Smooth muscle cell (in vitro differentiated cells): ENCODE measurements around the gene GRHL3. TPM values are rescaled to one million over a fixed set of nuclear protein-coding genes. Genes with fewer than 3 reads are reported as not detected.

Source experiments
- DNase-seq: peaks from one replicate; lab custom pipeline; 2025; ENCODE audit not compliant: unreplicated experiment; lab: John Stamatoyannopoulos, UW
- H2AFZ ChIP-seq: fragments of 200-600 bp; sonication (generic); 2 replicates; pipeline ENCODE4 v1.6.0; 2016; ENCODE audit warnings: antibody characterized with exemption, low read depth, mild to moderate bottlenecking
- H3F3A ChIP-seq: fragments of 200-600 bp; sonication (generic); 2 replicates; pipeline ENCODE4 v1.6.0; 2017; ENCODE audit warnings: antibody characterized with exemption, low read depth
- H3K27ac ChIP-seq: fragments of 200-600 bp; sonication (generic); 2 replicates; pipeline ENCODE4 v1.5.1; 2016; ENCODE audit warnings: low read depth, mild to moderate bottlenecking
- H3K27me3 ChIP-seq: fragments of 200-600 bp; sonication (generic); 2 replicates; pipeline ENCODE4 v1.6.1; 2016; ENCODE audit warnings: low read depth, mild to moderate bottlenecking
- H3K36me3 ChIP-seq: fragments of 200-600 bp; sonication (generic); 2 replicates; pipeline ENCODE4 v1.5.1; 2016; ENCODE audit warnings: low read depth
- H3K4me1 ChIP-seq: fragments of 200-600 bp; sonication (generic); 2 replicates; pipeline ENCODE4 v1.5.1; 2016; ENCODE audit warnings: low read depth
- H3K4me2 ChIP-seq: fragments of 200-600 bp; sonication (generic); 2 replicates; pipeline ENCODE4 v1.6.0; 2016; ENCODE audit warnings: mild to moderate bottlenecking
- H3K4me3 ChIP-seq: fragments of 200-600 bp; sonication (generic); 2 replicates; pipeline ENCODE4 v1.5.1; 2016; ENCODE audit warnings: mild to moderate bottlenecking
- H3K79me2 ChIP-seq: fragments of 200-600 bp; sonication (generic); 2 replicates; pipeline ENCODE4 v1.6.0; 2016; ENCODE audit warnings: low read depth, mild to moderate bottlenecking
- H3K9ac ChIP-seq: fragments of 200-600 bp; sonication (generic); 2 replicates; pipeline ENCODE4 v1.6.0; 2016; ENCODE audit warnings: low read depth
- H3K9me3 ChIP-seq: fragments of 200-600 bp; sonication (generic); replicated peaks from 2 replicates; pipeline ENCODE4 v1.5.1; 2016; ENCODE audit warnings: low read depth
- H4K20me1 ChIP-seq: fragments of 200-600 bp; sonication (generic); 2 replicates; pipeline ENCODE4 v1.6.0; 2016; ENCODE audit warnings: low read depth
- WGBS: methylation state at CpG from one replicate; pipeline ENCODE4 v1.1.7; 2016; ENCODE audit warnings: low lambda C conversion rate; 5-methylcytosine and 5-hydroxymethylcytosine counted together
- polyA plus RNA-seq: library from polyadenylated mRNA; unstranded; fragments of >200 nt; fragmentation: Nextera tagmentation; extraction: Ambion mirVana; gene quantifications from 2 replicates; pipeline ENCODE4 v1.2.1, GENCODE V29; 2016
- total RNA-seq: library from RNA; depleted of rRNA; stranded (reverse); fragments of >200 nt; gene quantifications from 2 replicates; pipeline ENCODE4 v1.2.3, GENCODE V29; 2014
- TF ChIP-seq, protein P1 (sequence below): fragments of 200-600 bp; sonication (generic); IDR thresholded peaks from 2 replicates; pipeline ENCODE4 v1.5.1; 2017; ENCODE audit warnings: borderline replicate concordance, mild to moderate bottlenecking, antibody characterized with exemption; ENCODE audit not compliant: insufficient read depth, poor library complexity, severe bottlenecking

Gene GRHL3
- total and polyA plus RNA-seq, 2 experiments from 2014 or later = 0.87 to 10.5 TPM

DNA sequence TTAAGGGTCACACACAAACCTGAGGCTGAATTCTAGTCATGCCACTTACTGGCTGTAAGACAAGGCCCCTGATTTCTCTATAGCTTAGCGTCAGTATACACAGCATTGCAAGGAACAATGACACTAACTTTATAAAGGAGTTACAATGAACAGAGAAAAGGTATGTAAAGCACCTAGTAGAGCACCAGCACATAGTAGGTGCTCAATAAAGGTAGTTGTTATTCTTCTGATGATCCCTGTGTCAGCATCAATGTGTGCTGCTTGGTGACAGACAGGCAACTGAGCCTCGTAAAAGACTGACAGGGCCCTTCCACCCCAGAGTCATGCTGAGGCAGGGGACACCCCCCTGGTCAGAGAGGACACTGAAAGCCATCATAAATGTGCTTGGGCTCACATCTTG, 43.2 kb downstream of the GRHL3 start:
- Histone ChIP-seq H2AFZ (no peak overlapping the region), H3K9me3 (no peaks in the 10 kb centered on the region), H3K36me3 (no peaks in the 10 kb centered on the region), H3K4me1 (peaks cover 23% of the 10 kb centered on the region), H3K79me2 (no peaks in the 10 kb centered on the region), H3K9ac (no peak overlapping the region), H3F3A (peaks cover 3% of the 10 kb centered on the region), H4K20me1 (no peaks in the 10 kb centered on the region), H3K27ac (no peak overlapping the region), H3K4me2 (no peak overlapping the region), H3K27me3 (no peaks in the 10 kb centered on the region), H3K4me3 (no peak overlapping the region)
- TF ChIP-seq, protein P1, sequence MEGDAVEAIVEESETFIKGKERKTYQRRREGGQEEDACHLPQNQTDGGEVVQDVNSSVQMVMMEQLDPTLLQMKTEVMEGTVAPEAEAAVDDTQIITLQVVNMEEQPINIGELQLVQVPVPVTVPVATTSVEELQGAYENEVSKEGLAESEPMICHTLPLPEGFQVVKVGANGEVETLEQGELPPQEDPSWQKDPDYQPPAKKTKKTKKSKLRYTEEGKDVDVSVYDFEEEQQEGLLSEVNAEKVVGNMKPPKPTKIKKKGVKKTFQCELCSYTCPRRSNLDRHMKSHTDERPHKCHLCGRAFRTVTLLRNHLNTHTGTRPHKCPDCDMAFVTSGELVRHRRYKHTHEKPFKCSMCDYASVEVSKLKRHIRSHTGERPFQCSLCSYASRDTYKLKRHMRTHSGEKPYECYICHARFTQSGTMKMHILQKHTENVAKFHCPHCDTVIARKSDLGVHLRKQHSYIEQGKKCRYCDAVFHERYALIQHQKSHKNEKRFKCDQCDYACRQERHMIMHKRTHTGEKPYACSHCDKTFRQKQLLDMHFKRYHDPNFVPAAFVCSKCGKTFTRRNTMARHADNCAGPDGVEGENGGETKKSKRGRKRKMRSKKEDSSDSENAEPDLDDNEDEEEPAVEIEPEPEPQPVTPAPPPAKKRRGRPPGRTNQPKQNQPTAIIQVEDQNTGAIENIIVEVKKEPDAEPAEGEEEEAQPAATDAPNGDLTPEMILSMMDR = no peak
- WGBS = 91% methylated on average over 2 of the region's 2 CpGs
- no peak for DNase-seq

DNA sequence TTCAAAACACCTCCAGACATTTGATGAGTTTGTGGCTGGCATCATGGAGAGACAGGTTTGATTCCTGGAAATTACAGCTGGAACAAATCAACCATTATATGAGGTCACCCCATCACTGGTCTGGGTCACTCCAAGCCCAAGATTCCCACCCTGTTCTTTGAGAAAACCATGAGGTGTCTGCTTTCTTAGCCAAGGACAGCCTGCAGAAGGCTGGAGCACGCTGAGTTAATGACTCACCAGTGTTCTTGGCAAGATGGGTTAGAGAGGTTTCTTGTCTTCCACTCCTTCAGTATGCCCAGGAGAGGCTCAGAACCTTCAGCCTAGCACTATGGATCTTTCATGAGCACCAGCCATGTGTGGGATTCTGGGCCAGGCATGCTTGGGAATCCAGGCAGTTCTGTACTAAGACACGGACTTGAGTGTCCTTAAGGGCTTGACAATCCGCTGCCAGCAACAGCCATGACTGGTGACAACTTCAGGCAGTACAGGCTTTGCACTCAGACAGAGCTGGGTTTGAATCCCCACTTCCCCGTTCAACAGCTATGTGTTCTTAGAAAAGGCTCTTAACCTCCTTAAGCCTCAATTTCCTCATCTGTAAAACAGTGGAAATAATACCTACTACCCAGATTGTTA, 43.9 kb downstream of the GRHL3 start:
- no peak overlapping the region for H3K27ac ChIP-seq
- H3K79me2 ChIP-seq = no peaks in the 10 kb centered on the region
- H4K20me1 ChIP-seq = no peaks in the 10 kb centered on the region
- no peak for DNase-seq
- H3F3A ChIP-seq = peaks cover 3% of the 10 kb centered on the region
- no peak overlapping the region for H2AFZ ChIP-seq
- no peak overlapping the region for H3K4me3 ChIP-seq
- peaks cover 23% of the 10 kb centered on the region for H3K4me1 ChIP-seq
- H3K9ac ChIP-seq = no peak overlapping the region
- H3K36me3 ChIP-seq = no peaks in the 10 kb centered on the region
- H3K4me2 ChIP-seq = no peak overlapping the region
- TF ChIP-seq, protein P1 = no peak
- WGBS = 56% methylated on average over 4 of the region's 4 CpGs
- H3K9me3 ChIP-seq = no peaks in the 10 kb centered on the region
- no peaks in the 10 kb centered on the region for H3K27me3 ChIP-seq

DNA sequence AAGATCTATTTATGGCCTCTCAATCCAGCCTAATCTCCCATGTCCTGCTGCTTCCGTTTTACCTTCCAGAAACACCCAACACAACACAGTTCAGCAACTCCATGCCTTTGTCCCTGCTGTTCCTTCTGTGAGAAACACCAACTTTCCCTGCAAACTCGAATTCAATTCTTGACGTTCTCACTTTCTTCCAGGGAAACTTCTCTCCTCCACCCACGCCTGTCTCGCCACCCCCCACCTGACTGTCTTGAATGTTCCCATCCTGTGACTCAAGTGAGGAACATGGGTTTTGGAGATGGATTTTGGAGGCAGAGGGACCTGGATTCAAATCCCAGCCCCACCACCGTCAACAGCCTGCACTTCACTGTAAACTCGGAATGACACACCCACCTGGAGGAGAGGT, 44.8 kb downstream of the GRHL3 start:
- H3K36me3 ChIP-seq = no peaks in the 10 kb centered on the region
- H3K9me3 ChIP-seq = no peaks in the 10 kb centered on the region
- no peak for DNase-seq
- no peak overlapping the region for H3K4me2 ChIP-seq
- H3K4me1 ChIP-seq = peaks cover 23% of the 10 kb centered on the region
- H3K27me3 ChIP-seq = no peaks in the 10 kb centered on the region
- H4K20me1 ChIP-seq = no peaks in the 10 kb centered on the region
- H3K4me3 ChIP-seq = no peak overlapping the region
- H3F3A ChIP-seq = peaks cover 3% of the 10 kb centered on the region
- no peak overlapping the region for H3K9ac ChIP-seq
- 76% methylated on average over 7 of the region's 7 CpGs for WGBS
- no peak overlapping the region for H3K27ac ChIP-seq
- TF ChIP-seq, protein P1 = no peak
- no peak overlapping the region for H2AFZ ChIP-seq
- no peaks in the 10 kb centered on the region for H3K79me2 ChIP-seq

DNA sequence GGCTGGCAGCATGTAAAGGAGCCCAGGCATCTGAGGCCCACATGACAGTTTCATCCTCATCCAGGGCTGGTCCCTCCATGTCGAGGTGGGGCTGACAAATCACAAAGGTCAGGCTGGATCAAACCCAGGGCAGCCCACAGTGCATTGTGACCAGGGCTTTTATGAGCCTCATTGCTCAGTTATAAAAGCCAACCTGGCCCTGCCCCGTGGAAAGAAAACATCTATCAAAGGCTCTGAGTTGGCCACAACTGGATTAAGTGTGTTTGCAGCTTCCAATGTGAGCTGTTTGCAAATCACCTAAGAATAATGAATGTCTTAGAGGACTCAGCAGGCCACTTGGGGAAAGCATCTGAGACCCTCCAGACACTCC, 45.4 kb downstream of the GRHL3 start:
- Histone ChIP-seq H3K27ac (no peak overlapping the region), H4K20me1 (no peaks in the 10 kb centered on the region), H3K4me1 (peaks cover 23% of the 10 kb centered on the region), H3K4me2 (peak overlapping the region; percentile 4), H3K79me2 (no peaks in the 10 kb centered on the region), H3K9ac (no peak overlapping the region), H3F3A (peaks cover 3% of the 10 kb centered on the region), H3K27me3 (no peaks in the 10 kb centered on the region), H3K4me3 (no peak overlapping the region), H3K36me3 (no peaks in the 10 kb centered on the region), H3K9me3 (no peaks in the 10 kb centered on the region), H2AFZ (no peak overlapping the region)
- TF ChIP-seq, protein P1 = no peak
- DNase-seq = no peak
- 23% methylated on average over 2 of the region's 2 CpGs for WGBS
